ENCODE results near the gene CPEB4.

CPEB4 gene

DNA sequence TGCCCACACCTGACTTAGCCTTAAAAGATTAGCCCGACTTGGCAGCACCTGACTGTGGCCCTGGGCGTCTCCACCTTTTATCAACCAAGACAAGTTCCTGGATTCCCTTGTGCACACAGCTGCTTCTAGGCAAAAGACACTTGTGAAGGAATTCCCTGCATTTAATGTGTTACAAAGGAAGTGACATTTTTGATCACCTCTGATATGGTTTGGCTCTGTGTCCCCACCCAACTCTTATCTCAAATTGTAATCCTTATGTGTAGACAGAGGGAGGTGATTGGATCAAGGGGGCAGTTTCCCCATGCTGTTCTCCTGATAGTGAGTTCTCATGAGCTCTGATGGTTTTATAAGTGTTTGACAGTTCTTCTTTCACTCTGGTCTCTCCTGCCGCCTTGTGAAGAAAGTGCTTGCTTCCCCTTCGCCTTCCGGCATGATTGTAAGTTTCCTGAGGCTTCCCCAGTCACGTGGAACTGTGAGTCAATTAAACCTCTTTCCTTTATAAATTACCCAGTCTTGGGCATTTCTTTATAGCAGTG, 2.6 kb upstream of the CPEB4 start:
- TF ChIP-seq, protein P1, sequence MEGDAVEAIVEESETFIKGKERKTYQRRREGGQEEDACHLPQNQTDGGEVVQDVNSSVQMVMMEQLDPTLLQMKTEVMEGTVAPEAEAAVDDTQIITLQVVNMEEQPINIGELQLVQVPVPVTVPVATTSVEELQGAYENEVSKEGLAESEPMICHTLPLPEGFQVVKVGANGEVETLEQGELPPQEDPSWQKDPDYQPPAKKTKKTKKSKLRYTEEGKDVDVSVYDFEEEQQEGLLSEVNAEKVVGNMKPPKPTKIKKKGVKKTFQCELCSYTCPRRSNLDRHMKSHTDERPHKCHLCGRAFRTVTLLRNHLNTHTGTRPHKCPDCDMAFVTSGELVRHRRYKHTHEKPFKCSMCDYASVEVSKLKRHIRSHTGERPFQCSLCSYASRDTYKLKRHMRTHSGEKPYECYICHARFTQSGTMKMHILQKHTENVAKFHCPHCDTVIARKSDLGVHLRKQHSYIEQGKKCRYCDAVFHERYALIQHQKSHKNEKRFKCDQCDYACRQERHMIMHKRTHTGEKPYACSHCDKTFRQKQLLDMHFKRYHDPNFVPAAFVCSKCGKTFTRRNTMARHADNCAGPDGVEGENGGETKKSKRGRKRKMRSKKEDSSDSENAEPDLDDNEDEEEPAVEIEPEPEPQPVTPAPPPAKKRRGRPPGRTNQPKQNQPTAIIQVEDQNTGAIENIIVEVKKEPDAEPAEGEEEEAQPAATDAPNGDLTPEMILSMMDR (IDR thresholded peaks at IDR 0.05): no peak
- Histone ChIP-seq H3K27ac (peak overlapping the region in 1 of 2 donors; percentile 41), H3K4me3 (no peak overlapping the region)
- no peak for DNase-seq (ENCODE audit: low spot score)

DNA sequence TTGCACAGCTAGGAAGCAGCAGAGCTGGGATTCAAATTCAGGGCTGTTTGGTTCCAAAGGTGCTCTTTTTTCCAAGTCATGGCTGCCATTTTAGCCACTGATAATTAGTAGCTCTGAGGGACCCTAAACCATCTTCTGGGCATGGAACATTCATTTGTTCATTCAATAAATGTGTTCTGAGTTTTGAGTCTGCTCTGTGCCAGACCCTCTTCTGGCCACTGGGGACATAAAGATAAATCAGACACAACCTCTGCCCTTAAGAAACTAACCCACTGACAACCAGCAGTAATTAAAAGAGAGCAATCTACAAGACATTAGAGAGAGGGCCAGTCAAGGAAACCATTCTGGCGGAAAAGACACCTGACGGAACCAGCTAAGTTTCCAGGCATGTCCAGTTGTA, 2.0 kb upstream of the CPEB4 start:
- H3K27ac ChIP-seq: no peak overlapping the region
- TF ChIP-seq, protein P1 (IDR thresholded peaks at IDR 0.05): no peak
- no peak for DNase-seq (ENCODE audit: low spot score)
- H3K4me3 ChIP-seq: no peak overlapping the region

GRCh38 chr5:173888473-173889131, 453 bp downstream of the CPEB4 start:
- H3K4me3 ChIP-seq: peak overlapping the region; percentile 82
- H3K27ac ChIP-seq: peak overlapping the region; percentile 85 to 89
- DNase-seq (ENCODE audit: low spot score): no peak
- TF ChIP-seq, protein P1 (IDR thresholded peaks at IDR 0.05): no peak

DNA sequence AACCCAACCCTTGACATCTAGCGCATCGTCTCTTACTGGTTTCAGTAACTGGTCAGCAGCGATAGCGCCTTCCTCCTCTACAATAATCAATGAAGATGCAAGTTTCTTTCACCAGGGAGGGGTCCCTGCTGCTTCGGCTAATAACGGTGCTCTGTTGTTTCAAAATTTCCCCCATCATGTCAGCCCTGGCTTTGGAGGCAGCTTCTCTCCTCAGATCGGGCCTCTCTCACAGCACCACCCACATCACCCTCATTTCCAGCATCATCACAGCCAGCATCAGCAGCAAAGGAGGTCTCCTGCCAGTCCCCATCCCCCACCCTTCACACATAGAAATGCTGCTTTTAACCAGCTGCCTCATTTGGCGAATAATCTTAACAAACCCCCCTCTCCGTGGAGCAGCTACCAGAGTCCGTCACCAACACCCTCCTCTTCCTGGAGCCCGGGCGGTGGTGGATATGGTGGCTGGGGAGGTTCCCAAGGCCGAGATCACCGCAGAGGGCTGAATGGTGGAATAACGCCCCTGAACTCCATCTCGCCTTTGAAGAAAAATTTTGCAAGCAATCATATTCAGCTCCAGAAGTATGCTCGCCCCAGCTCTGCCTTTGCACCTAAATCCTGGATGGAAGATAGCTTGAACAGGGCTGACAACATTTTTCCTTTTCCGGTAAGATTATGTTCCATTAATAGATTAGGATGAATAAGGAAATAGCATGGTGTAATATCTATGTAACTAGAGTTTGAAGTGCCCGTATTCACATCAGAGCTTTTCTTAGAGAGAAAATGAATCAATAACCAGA, 2.2 kb downstream of the CPEB4 start:
- Histone ChIP-seq H3K27ac (peak overlapping the region; percentile 89), H3K4me3 (peak overlapping the region; percentile 82)
- TF ChIP-seq, protein P1 (IDR thresholded peaks at IDR 0.05): no peak
- DNase-seq (ENCODE audit: low spot score): no peak

DNA sequence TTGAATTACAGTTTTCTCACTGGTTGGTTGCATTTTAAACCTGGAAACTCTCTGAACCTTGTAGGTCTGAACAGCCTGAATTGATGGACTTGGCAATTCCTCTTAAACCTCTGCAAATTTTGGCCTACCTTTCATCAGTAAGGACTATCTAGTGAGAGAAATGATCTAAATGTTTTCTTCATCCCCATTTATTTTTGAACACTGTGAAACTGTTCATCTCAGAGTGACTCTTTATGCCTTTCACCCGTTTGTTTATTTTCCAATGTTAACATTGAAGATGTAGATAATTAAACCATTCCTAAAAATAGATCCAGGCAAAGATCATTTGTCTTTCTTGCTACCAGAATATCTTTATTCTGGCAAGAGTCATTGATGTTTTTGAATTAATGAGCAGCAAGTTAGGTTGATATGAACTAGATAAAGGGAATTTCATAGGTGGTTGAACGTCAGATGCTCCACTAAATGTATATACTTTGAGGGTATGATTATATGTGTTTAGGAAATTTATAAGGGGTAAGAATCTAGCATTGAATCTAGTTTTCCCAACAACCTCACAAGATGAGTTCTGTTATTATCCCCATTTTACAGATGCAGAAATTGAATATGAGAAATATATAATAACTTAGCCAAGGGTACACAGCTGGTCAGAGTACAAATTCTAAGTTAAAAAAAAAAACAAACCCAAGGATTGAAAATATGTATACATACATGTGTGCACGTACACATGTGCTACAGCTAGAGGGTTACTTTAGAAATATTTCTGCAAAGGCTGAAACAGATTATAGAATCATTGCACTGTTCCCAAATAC, 3.4 kb downstream of the CPEB4 start:
- Histone ChIP-seq H3K27ac (peak overlapping the region; percentile 21 to 89), H3K4me3 (peak overlapping the region; percentile 82)
- TF ChIP-seq, protein P1 (IDR thresholded peaks at IDR 0.05): no peak
- no peak for DNase-seq (ENCODE audit: low spot score)

GRCh38 chr5:173893192-173893561, 5.0 kb downstream of the CPEB4 start:
- peak overlapping the region; percentile 82 for H3K4me3 ChIP-seq
- no peak for DNase-seq (ENCODE audit: low spot score)
- TF ChIP-seq, protein P1 (IDR thresholded peaks at IDR 0.05): no peak
- H3K27ac ChIP-seq: no peak overlapping the region

Measured in coronary artery (tissue), 2 donors.